Measurements from ENCODE around the gene RASGRF1.
"Not testable (repeated sequence)": the region's sequence is repeated elsewhere in the genome, so short reads cannot be mapped to it uniquely, and the experiment has no call there.

RASGRF1 gene

DNA sequence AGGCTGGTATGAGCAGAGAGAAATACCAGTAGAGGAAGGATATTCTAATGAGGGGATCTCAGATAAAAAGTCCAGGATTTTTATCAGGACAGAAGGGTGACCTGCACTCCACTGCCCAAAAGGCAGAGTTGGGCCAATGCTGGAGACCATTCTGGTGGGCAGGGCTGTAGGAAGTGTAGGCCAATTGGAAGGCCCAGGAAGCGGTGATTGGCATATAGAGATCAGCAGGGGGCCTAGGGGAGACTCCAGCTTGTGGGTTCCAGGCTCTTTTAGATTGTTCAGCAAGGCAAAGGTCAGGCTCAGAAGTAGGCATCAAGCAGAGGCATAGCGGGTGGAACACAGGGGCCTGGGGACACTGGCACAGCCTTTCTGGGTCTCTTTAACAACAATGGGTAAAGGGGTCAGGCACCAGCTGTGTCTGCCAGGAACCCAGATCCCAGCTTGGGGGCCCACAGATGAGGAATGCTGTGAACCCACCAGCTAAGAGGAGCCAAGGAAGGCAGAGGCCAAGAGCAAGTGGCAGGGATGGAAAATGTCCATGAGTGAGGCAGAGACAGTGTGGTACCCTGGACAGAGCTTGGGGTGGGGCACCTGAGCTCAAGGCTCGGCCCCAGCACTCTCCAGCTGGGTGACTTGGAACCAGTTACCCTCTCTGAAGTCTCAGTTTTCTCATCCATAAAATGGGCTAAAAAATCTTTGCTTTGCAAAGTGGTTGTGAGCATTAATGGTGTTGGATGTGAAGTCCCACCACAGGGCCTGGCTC, 27.0 kb upstream of the RASGRF1 start:
- Histone ChIP-seq H3K36me3 (ENCODE audit: insufficient read depth, insufficient read length, low read length) (no peaks in the 10 kb centered on the region), H3K4me3 (ENCODE audit: insufficient read length, low read depth) (no peak overlapping the region), H3K9me3 (ENCODE audit: insufficient read depth, low read length) (no peaks in the 10 kb centered on the region), H3K4me1 (ENCODE audit: insufficient read depth, insufficient read length) (no peaks in the 10 kb centered on the region), H3K27me3 (ENCODE audit: insufficient read depth, insufficient read length) (no peaks in the 10 kb centered on the region), H3K9ac (ENCODE audit: insufficient read length, low read depth) (no peak overlapping the region)
- DNase-seq (ENCODE audit: low read depth, low spot score), result no peak
- TF ChIP-seq SUZ12 (IDR thresholded peaks at IDR 0.05; ENCODE audit: extremely low read depth, insufficient read depth, insufficient read length), result no peak
- no peak for TF ChIP-seq YY1 (IDR thresholded peaks at IDR 0.05; ENCODE audit: insufficient read depth, insufficient read length)
- TF ChIP-seq ZNF274 (IDR thresholded peaks at IDR 0.05; ENCODE audit: low read depth, low read length), result no peak

DNA sequence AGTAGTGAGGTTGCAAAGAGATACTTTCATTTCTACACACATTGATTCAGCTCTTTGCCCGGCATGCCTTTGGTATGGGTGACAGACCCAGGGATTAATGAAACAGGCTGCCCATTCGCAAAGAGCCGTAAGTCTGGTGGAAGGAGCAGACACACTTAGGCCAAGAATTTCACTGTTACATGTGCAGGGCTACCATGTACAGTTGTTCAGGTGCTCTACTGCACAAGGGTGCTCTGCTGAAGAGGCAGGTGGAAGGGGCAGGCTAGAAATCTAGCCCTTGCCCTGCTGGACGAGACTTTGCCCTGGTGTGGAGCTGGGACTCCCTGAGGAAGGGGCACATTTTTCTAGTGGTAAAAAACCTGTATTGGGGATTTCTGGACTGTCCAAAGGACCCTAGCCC, 26.2 kb upstream of the RASGRF1 start:
- H3K36me3 ChIP-seq (ENCODE audit: insufficient read depth, insufficient read length, low read length), result no peaks in the 10 kb centered on the region
- no peaks in the 10 kb centered on the region for H3K4me1 ChIP-seq (ENCODE audit: insufficient read depth, insufficient read length)
- no peak overlapping the region for H3K4me3 ChIP-seq (ENCODE audit: insufficient read length, low read depth)
- TF ChIP-seq ZNF274 (IDR thresholded peaks at IDR 0.05; ENCODE audit: low read depth, low read length), result no peak
- TF ChIP-seq SUZ12 (IDR thresholded peaks at IDR 0.05; ENCODE audit: extremely low read depth, insufficient read depth, insufficient read length), result no peak
- no peak for TF ChIP-seq YY1 (IDR thresholded peaks at IDR 0.05; ENCODE audit: insufficient read depth, insufficient read length)
- no peak for DNase-seq (ENCODE audit: low read depth, low spot score)
- H3K9ac ChIP-seq (ENCODE audit: insufficient read length, low read depth), result no peak overlapping the region
- no peaks in the 10 kb centered on the region for H3K9me3 ChIP-seq (ENCODE audit: insufficient read depth, low read length)
- no peaks in the 10 kb centered on the region for H3K27me3 ChIP-seq (ENCODE audit: insufficient read depth, insufficient read length)

DNA sequence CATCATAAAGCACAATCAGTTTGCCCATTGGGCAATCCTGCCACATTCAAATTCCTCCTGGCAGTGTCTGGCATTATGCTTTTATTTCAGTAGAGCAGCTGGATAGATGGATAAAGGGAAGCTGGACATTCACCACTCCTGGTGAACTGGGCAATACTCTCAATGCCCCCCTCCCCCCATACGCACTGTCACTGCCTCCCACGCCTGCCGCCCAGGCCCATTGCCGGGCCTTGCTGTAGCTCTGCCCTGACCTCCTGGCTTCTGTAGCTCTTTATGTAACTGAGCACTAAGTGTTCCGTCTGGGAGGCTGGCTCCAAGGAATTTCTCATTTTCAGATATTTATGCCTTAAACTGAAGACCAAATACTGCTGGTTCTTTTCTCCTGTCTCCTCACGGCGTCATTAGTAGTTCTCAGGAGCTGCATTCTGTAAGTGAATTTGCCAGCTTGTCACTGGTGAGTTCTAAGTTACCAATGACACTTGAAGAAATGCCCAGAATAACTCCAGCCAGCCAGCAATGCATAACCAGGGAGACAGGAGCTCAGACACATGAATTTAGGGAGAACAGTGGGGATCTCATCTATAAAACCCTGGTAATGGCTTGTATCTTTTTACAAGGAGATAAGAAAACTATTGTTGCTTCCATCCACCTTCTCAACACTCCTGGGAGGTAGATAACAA, 25.5 kb upstream of the RASGRF1 start:
- no peak for TF ChIP-seq SUZ12 (IDR thresholded peaks at IDR 0.05; ENCODE audit: extremely low read depth, insufficient read depth, insufficient read length)
- no peak for TF ChIP-seq YY1 (IDR thresholded peaks at IDR 0.05; ENCODE audit: insufficient read depth, insufficient read length)
- no peak for TF ChIP-seq ZNF274 (IDR thresholded peaks at IDR 0.05; ENCODE audit: low read depth, low read length)
- no peaks in the 10 kb centered on the region for H3K9me3 ChIP-seq (ENCODE audit: insufficient read depth, low read length)
- H3K36me3 ChIP-seq (ENCODE audit: insufficient read depth, insufficient read length, low read length), result no peaks in the 10 kb centered on the region
- H3K4me3 ChIP-seq (ENCODE audit: insufficient read length, low read depth), result no peak overlapping the region
- no peaks in the 10 kb centered on the region for H3K27me3 ChIP-seq (ENCODE audit: insufficient read depth, insufficient read length)
- H3K9ac ChIP-seq (ENCODE audit: insufficient read length, low read depth), result no peak overlapping the region
- no peak for DNase-seq (ENCODE audit: low read depth, low spot score)
- H3K4me1 ChIP-seq (ENCODE audit: insufficient read depth, insufficient read length), result no peaks in the 10 kb centered on the region

DNA sequence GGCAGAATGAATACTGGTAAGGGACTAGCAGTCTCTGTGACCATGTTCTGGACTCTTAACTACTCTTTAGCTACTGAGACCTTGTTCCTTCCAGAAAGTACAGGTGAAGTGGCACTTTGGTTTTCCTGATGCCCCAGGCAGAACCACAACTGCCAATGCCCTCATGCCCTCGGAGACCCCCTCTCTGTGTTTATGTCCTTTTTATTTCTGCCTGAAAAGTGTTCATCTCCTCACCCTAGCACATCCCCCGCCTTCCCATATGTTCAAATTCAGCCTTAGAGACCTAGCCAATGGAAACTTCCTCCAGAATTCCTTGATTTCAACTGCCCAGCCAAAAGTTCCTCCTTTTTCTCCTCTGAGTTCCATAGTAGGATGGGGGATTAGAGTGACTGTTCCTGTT, 23.3 kb upstream of the RASGRF1 start:
- Histone ChIP-seq H3K9ac (ENCODE audit: insufficient read length, low read depth) (no peak overlapping the region), H3K4me1 (ENCODE audit: insufficient read depth, insufficient read length) (no peaks in the 10 kb centered on the region), H3K9me3 (ENCODE audit: insufficient read depth, low read length) (no peaks in the 10 kb centered on the region), H3K27me3 (ENCODE audit: insufficient read depth, insufficient read length) (no peaks in the 10 kb centered on the region), H3K36me3 (ENCODE audit: insufficient read depth, insufficient read length, low read length) (no peaks in the 10 kb centered on the region), H3K4me3 (ENCODE audit: insufficient read length, low read depth) (no peak overlapping the region)
- no peak for TF ChIP-seq YY1 (IDR thresholded peaks at IDR 0.05; ENCODE audit: insufficient read depth, insufficient read length)
- no peak for TF ChIP-seq SUZ12 (IDR thresholded peaks at IDR 0.05; ENCODE audit: extremely low read depth, insufficient read depth, insufficient read length)
- no peak for TF ChIP-seq ZNF274 (IDR thresholded peaks at IDR 0.05; ENCODE audit: low read depth, low read length)
- DNase-seq (ENCODE audit: low read depth, low spot score), result no peak

DNA sequence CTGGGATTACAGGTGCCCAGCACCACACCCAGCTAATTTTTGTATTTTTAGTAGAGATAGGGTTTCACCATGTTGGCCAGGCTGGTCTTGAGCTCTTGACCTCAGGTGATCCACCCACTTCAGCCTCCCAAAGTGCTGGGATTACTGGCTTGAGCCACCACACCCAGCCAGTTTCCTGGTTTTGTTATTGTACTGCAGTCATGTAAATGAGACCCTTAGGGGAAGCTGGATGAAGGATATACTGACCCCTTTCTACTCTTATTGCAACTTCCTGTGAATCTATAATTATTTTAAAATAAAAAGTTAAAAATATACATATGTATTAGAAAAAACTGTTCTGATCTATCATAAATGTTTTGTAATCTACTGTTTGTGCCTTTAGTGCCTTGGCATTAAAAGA, 20.8 kb upstream of the RASGRF1 start:
- H3K27me3 ChIP-seq (ENCODE audit: insufficient read depth, insufficient read length); H3K4me3 ChIP-seq (ENCODE audit: insufficient read length, low read depth); DNase-seq (ENCODE audit: low read depth, low spot score); H3K36me3 ChIP-seq (ENCODE audit: insufficient read depth, insufficient read length, low read length); H3K9me3 ChIP-seq (ENCODE audit: insufficient read depth, low read length); H3K4me1 ChIP-seq (ENCODE audit: insufficient read depth, insufficient read length); H3K9ac ChIP-seq (ENCODE audit: insufficient read length, low read depth): not testable (repeated sequence)

DNA sequence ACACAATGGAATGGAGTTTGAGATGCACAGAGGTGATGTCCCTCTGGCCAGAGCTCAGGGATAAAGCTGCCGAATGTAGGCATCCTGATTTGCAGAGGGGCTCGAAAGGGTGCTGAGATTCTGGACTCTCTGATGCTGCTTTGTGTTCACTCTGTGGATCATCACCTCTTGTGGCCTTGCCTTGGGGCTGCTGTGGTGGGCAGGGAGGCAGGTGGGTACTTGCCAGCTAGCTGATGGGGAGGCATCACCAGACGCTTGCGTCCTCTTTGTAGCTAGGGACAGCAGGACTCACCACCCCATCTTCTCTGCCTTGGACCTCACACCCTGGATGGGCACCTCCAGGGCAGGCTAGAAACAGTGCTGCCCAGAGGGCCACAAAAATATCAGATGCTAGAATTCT, 14.6 kb upstream of the RASGRF1 start:
- H3K36me3 ChIP-seq (ENCODE audit: insufficient read depth, insufficient read length, low read length), result no peaks in the 10 kb centered on the region
- no peaks in the 10 kb centered on the region for H3K4me1 ChIP-seq (ENCODE audit: insufficient read depth, insufficient read length)
- H3K4me3 ChIP-seq (ENCODE audit: insufficient read length, low read depth), result no peak overlapping the region
- no peak overlapping the region for H3K9ac ChIP-seq (ENCODE audit: insufficient read length, low read depth)
- H3K9me3 ChIP-seq (ENCODE audit: insufficient read depth, low read length), result no peaks in the 10 kb centered on the region
- TF ChIP-seq SUZ12 (IDR thresholded peaks at IDR 0.05; ENCODE audit: extremely low read depth, insufficient read depth, insufficient read length), result no peak
- peaks cover 13% of the 10 kb centered on the region for H3K27me3 ChIP-seq (ENCODE audit: insufficient read depth, insufficient read length)
- DNase-seq (ENCODE audit: low read depth, low spot score), result no peak

DNA sequence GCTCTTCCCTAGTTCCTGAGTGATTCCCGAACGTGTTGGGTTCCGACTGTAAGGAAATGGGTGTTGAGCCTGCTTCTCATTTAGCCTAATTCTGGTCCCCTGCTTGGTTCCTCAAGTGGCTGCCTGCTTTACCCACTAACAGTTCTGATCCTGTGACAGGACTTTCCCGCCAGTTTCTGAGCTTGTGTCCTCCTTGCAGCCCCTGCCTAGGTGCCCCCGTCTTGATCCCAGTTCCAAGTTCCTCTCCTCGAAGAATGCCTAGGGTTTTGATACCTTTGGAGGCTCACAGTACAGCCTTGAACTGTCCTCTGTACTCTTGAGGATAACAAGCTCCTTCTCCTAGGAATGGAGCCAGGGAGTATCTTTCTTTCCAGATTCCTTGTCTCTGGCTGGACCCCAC, 12.0 kb upstream of the RASGRF1 start:
- H3K4me1 ChIP-seq (ENCODE audit: insufficient read depth, insufficient read length), result no peaks in the 10 kb centered on the region
- no peak overlapping the region for H3K4me3 ChIP-seq (ENCODE audit: insufficient read length, low read depth)
- no peak overlapping the region for H3K9ac ChIP-seq (ENCODE audit: insufficient read length, low read depth)
- DNase-seq (ENCODE audit: low read depth, low spot score), result no peak
- no peaks in the 10 kb centered on the region for H3K9me3 ChIP-seq (ENCODE audit: insufficient read depth, low read length)
- peaks cover 13% of the 10 kb centered on the region for H3K27me3 ChIP-seq (ENCODE audit: insufficient read depth, insufficient read length)
- no peaks in the 10 kb centered on the region for H3K36me3 ChIP-seq (ENCODE audit: insufficient read depth, insufficient read length, low read length)
- TF ChIP-seq YY1 (IDR thresholded peaks at IDR 0.05; ENCODE audit: insufficient read depth, insufficient read length) (no peak), SUZ12 (IDR thresholded peaks at IDR 0.05; ENCODE audit: extremely low read depth, insufficient read depth, insufficient read length) (no peak)

Data from NT2/D1 (cell line).